DOHH2 (cell line): ENCODE data around the gene DDX1.
A peak's percentile ranks its signal among the peaks of the same experiment; 100 is the strongest.

Source experiments
- H3F3A ChIP-seq: fragments of 200-600 bp; sonication (generic), shearing (Covaris generic); 2 replicates; pipeline ENCODE4 v1.6.0; 2016; ENCODE audit warnings: antibody characterized with exemption, mild to moderate bottlenecking; ENCODE audit not compliant: control insufficient read depth, insufficient read depth
- H3K27ac ChIP-seq: fragments of 200-600 bp; sonication (generic); 2 replicates; pipeline ENCODE4 v1.5.1; 2014; ENCODE audit warnings: low read depth, mild to moderate bottlenecking, low read length, moderate library complexity
- H3K27me3 ChIP-seq: fragments of 200-600 bp; sonication (generic); 2 replicates; pipeline ENCODE4 v1.6.1; 2014; ENCODE audit warnings: mild to moderate bottlenecking, low read length, mixed read lengths; ENCODE audit not compliant: control insufficient read depth
- H3K36me3 ChIP-seq: fragments of 200-600 bp; sonication (generic); 2 replicates; pipeline ENCODE4 v1.6.1; 2014; ENCODE audit warnings: mild to moderate bottlenecking, low read length, moderate library complexity, mixed read lengths; ENCODE audit not compliant: control insufficient read depth
- H3K4me1 ChIP-seq: fragments of 200-600 bp; sonication (generic); 2 replicates; pipeline ENCODE4 v1.6.1; 2014; ENCODE audit warnings: mild to moderate bottlenecking, low read length, mixed read lengths; ENCODE audit not compliant: control insufficient read depth
- H3K4me2 ChIP-seq: fragments of 200-600 bp; sonication (generic); 2 replicates; pipeline ENCODE4 v1.6.0; 2014; ENCODE audit warnings: mild to moderate bottlenecking, low read length, moderate library complexity
- H3K4me3 ChIP-seq: fragments of 200-600 bp; sonication (generic); 2 replicates; pipeline ENCODE4 v1.5.1; 2014; ENCODE audit warnings: mild to moderate bottlenecking, low read length, mixed read lengths
- H3K79me2 ChIP-seq: fragments of 200-600 bp; sonication (generic); 2 replicates; pipeline ENCODE4 v1.6.1; 2014; ENCODE audit warnings: mild to moderate bottlenecking, low read length, mixed read lengths; ENCODE audit not compliant: control insufficient read depth
- H3K9me2 ChIP-seq: fragments of 200-600 bp; sonication (generic); replicated peaks from 2 replicates; pipeline ENCODE4 v1.6.1; 2014; ENCODE audit warnings: mild to moderate bottlenecking, low read length, mixed read lengths; ENCODE audit not compliant: control insufficient read depth
- H3K9me3 ChIP-seq: fragments of 200-600 bp; sonication (generic); 2 replicates; pipeline ENCODE4 v1.6.1; 2014; ENCODE audit warnings: antibody characterized with exemption, low read length, mixed read lengths; ENCODE audit not compliant: control insufficient read depth, insufficient read depth
- H4K20me1 ChIP-seq: fragments of 200-600 bp; sonication (generic); 2 replicates; pipeline ENCODE4 v1.6.0; 2014; ENCODE audit warnings: low read depth, mild to moderate bottlenecking, antibody characterized with exemption, low read length, moderate library complexity; ENCODE audit not compliant: control insufficient read depth, insufficient read depth
- EZH2phosphoT487 ChIP-seq: fragments of 200-600 bp; sonication (generic); IDR thresholded peaks from 2 replicates; pipeline ENCODE4 v1.6.1; 2017; ENCODE audit warnings: borderline replicate concordance, mild to moderate bottlenecking, antibody characterized with exemption, low read length, moderate library complexity, mixed read lengths
- TF ChIP-seq, protein P1 (sequence below): fragments of 200-600 bp; sonication (generic); IDR thresholded peaks from one replicate; pipeline ENCODE4 v1.5.1; 2014; ENCODE audit warnings: antibody characterized with exemption, mild to moderate bottlenecking, low read depth, low read length; ENCODE audit not compliant: poor library complexity, severe bottlenecking

The DDX1 gene

GRCh38 chr2:15633971-15634346 is 42.3 kb downstream of the DDX1 start:
- H3K36me3 ChIP-seq: peaks cover 81% of the 10 kb centered on the region
- H3K79me2 ChIP-seq: no peaks in the 10 kb centered on the region

GRCh38 chr2:15634846-15635490 is 43.3 kb downstream of the DDX1 start:
- Histone ChIP-seq H3K27ac (no peak overlapping the region), H3K4me2 (no peak overlapping the region), H3K36me3 (peaks cover 71% of the 10 kb centered on the region), H3K4me1 (0 out of 2 replicates have a peak, but pooled peaks cover 3% of the 10 kb centered on the region), H3K4me3 (no peak overlapping the region), H3K27me3 (no peaks in the 10 kb centered on the region), H3F3A (peaks cover 11% of the 10 kb centered on the region; the same call in 1 of the 2 replicates), H3K9me3 (no peaks in the 10 kb centered on the region), H3K79me2 (no peaks in the 10 kb centered on the region), H3K9me2 (no peaks in the 10 kb centered on the region), H4K20me1 (no peaks in the 10 kb centered on the region; the same call in 1 of the 2 replicates)
- TF ChIP-seq EZH2phosphoT487: no peak
- TF ChIP-seq, protein P1, sequence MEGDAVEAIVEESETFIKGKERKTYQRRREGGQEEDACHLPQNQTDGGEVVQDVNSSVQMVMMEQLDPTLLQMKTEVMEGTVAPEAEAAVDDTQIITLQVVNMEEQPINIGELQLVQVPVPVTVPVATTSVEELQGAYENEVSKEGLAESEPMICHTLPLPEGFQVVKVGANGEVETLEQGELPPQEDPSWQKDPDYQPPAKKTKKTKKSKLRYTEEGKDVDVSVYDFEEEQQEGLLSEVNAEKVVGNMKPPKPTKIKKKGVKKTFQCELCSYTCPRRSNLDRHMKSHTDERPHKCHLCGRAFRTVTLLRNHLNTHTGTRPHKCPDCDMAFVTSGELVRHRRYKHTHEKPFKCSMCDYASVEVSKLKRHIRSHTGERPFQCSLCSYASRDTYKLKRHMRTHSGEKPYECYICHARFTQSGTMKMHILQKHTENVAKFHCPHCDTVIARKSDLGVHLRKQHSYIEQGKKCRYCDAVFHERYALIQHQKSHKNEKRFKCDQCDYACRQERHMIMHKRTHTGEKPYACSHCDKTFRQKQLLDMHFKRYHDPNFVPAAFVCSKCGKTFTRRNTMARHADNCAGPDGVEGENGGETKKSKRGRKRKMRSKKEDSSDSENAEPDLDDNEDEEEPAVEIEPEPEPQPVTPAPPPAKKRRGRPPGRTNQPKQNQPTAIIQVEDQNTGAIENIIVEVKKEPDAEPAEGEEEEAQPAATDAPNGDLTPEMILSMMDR: no peak

More at GRCh38 chr2:15633971-15634346, 42.3 kb downstream of the DDX1 start:
- H3F3A ChIP-seq: peaks cover 11% of the 10 kb centered on the region; the same call in 1 of the 2 replicates
- no peaks in the 10 kb centered on the region for H3K9me3 ChIP-seq
- no peak overlapping the region for H3K27ac ChIP-seq
- H3K4me1 ChIP-seq: 0 out of 2 replicates have a peak, but pooled peaks cover 3% of the 10 kb centered on the region
- no peaks in the 10 kb centered on the region; the same call in 1 of the 2 replicates for H4K20me1 ChIP-seq
- no peaks in the 10 kb centered on the region for H3K27me3 ChIP-seq
- no peak overlapping the region for H3K4me2 ChIP-seq
- TF ChIP-seq, protein P1: no peak
- TF ChIP-seq EZH2phosphoT487: no peak
- H3K4me3 ChIP-seq: no peak overlapping the region
- no peaks in the 10 kb centered on the region for H3K9me2 ChIP-seq

DNA sequence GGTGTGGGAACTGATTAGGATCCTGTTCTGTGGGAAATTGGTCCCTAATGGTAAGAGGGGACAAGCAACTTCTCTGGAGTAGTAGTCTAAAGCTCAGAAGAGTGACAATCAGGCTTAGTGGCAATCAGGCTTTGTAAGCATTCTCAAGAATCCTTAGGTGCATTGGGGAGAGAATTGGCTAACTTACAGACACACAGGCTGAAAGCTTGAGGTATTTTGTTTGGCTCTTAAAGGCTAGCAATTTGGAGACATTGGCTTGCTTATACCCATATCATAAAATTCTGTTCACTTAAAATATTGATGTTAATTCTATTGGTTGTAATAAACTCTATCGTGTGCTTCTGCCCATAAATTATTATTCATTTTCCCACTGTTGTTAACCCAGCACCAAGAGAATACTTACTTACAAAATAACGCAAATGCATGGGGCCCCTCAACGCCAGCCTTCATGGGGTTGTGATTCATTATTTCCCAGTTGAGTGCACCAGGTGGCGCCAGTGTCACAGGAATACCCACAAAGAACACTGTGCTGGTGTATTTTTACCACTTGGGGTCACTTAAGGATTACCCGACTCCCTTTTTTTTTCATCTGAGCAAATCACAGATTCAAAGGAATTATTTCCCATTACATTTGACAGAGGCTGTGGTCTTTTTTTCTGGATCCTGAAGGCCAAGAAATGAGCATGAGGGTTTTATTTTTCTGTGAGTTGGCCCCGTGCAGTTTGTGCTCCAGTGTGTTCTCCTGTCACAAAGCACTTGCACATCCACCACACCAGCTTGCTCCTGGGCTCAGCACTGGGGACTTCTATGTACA is 45.5 kb downstream of the DDX1 start:
- Histone ChIP-seq H3F3A (peaks cover 11% of the 10 kb centered on the region; the same call in 1 of the 2 replicates), H3K4me3 (no peak overlapping the region), H3K27me3 (no peaks in the 10 kb centered on the region), H3K9me2 (no peaks in the 10 kb centered on the region), H4K20me1 (no peaks in the 10 kb centered on the region; the same call in 1 of the 2 replicates), H3K79me2 (no peaks in the 10 kb centered on the region), H3K4me2 (no peak overlapping the region), H3K9me3 (no peaks in the 10 kb centered on the region), H3K4me1 (0 out of 2 replicates have a peak, but pooled peaks cover 3% of the 10 kb centered on the region), H3K27ac (no peak overlapping the region), H3K36me3 (peaks cover 54% of the 10 kb centered on the region)
- no peak for TF ChIP-seq EZH2phosphoT487
- TF ChIP-seq, protein P1: peak; percentile 93
